ENCODE data around the gene BICD1.
A peak's percentile ranks its signal among the peaks of the same experiment; 100 is the strongest.
"Not testable (repeated sequence)": the region's sequence is repeated elsewhere in the genome, so short reads cannot be mapped to it uniquely, and the experiment has no call there.

The BICD1 gene

DNA sequence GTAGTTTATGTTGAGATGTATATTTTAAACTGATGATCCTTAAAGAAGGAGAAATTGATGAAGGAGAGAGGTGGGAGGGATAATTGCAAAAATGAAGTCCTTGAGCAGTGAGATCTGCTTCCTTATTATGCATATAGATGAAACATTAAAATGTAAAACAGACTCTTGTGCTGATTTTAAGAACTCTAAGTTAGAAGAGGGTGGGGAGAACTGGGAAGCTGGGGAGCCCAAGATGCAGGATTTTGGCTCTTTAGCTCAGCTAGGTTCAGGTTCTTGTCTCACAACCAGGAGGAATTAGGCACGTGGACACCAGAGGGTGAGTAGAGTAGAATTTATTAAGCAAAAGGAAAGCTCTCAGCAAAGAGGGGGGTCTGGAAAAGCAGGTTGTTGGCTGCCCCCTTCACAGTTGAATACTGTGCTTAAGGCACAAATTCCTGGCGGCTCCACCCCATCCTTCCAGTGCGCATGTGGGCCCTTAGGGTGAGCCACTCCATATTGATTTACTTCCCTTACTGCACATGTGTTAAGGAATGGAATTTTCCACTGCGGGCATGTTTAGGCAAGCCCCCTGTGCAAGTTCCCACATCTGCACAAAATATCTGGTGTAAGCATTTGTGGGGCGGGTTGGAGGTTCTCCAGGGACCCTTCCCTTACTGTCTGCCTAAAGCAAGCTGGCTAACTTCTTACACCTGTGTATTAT lies 141.9 kb downstream of the BICD1 start:
- DNase-seq (ENCODE audit: low read depth) = no peak

DNA sequence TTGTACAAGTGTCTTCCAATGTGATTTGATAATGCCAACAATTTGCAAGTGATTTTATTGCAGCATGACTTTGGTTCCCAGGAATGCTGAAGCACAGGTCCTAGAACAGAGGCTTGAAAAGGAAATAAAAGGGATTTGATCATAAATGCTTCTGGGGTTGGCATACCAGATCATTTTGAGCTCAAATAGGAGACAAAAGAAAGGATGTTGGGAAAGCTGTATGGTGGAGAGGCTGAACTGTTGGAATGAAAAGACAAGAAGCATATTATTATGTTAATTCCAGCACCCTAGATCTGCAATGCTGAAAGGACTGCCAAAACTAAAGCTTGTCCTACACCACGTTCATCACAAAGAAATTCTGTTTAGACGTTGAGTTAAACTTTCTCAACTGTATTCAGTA lies 143.1 kb downstream of the BICD1 start:
- DNase-seq (ENCODE audit: low read depth) = no peak

DNA sequence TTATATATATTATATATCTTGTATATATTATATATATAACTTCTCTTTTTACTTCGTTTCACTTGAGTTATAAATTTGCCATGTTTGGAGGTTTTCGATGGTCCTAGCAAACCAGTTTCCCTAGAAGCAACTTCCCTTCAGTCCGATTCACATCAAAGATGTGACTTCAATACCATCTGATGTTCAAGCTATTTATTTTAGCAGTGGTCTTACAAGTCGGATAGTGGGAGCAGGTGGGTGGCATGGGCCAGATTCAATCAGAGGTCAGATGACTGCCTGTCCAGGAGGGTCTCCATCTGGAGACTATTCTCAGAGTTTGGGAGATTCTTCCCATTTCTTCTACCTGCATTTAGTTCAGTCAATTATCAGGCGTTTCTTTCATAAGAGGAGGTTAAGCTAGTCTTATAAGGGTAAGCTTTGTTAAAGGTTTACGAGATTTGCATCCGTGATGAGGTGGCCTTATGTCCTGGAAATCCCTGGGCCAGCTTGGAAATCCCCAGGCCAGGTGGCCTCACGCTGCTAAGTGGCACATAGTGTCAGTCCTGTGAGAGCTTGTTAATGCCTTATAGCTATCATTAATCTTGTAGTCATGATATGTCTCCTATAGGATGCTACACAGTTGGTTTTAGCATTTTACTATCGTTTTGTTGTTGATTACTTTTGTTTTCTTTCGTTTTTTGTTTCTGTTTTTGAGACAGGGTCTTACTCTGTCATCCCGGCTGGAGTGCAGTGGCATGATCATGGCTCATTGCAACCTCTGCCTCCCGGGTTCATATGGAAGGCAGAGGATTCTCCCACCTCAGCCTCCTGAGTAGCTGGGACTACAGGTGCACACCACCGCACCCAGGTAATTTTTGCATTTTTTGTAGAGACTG lies 145.8 kb downstream of the BICD1 start:
- no peak for DNase-seq (ENCODE audit: low read depth)

DNA sequence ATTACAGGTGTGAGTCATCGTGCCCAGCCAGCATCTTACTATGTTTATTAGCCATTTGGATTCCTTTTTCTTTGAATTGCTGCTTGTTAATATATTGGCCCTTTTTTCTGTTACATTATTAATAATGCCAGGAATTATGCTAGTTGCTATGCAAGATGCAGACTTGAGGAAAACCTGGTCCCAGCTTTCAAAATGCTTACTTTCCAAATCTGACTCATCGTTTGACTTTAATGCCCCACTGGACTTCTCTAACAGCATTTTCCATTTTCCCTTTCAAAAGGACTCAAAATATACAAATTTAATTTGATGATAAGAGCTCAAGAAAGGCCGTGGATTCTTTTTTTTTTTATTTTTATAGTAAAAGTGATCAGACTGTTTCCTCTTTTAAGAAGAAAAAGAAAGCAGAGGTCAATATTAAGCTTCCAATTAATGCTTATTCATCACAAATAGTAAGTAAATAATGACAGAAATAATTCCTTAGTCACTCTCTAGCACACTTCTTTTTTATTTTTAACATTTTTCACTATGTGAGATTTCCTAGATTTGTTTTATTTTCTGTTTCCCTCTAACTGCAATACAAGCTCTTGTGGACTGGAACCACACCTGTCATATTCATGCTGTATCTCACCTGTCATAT lies 146.6 kb downstream of the BICD1 start:
- no peak for DNase-seq (ENCODE audit: low read depth)

DNA sequence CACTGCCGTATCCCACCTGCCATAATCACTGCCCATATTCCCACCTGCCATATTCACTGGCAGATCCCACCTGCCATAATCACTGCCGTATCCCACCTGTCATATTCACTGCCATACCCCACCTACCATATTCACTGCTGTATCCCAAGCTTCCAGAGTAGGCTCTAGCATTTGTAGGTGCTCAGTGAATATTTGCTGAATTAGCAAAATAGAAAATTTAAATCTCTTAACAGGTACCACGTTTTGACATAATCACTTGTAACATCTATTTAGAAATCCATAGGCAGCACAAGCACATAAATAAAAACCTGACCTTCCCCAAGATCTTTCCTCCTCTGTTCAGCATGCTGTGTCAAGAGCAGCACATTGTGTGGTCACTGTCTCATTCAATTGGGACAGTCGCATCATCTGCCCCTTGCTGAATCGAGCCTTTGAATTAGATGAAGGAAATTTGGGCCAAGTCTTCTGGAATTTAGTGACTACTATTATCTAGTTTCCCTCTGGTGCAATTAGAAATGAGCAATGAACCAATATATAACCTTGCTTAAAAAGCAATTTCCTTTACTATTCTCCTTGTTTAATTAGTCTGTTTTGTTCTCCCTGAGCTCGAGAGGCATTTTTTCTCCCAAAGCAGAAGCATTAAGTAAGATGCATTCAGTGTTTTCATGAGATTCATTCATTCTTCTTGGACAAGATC lies 147.8 kb downstream of the BICD1 start:
- DNase-seq (ENCODE audit: low read depth) = no peak

DNA sequence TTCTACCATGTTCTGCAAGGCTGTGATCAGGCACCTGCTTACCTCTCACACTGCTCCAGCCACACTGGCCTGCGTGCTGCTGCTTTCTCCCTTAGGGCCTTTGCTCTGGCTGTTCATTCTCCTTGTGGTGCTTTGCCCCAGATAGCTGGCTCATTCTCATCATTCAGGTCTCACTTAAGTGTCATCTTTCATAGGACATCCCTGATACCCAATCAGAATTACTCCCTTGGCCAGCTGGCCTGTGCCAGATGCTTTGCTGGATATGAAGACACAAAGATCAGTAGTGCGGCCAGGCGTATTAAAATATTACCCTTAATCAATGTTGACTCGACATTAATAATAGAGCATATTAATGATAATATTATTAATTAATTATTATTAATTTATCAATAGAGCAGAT lies 148.9 kb downstream of the BICD1 start:
- no peak for DNase-seq (ENCODE audit: low read depth)

DNA sequence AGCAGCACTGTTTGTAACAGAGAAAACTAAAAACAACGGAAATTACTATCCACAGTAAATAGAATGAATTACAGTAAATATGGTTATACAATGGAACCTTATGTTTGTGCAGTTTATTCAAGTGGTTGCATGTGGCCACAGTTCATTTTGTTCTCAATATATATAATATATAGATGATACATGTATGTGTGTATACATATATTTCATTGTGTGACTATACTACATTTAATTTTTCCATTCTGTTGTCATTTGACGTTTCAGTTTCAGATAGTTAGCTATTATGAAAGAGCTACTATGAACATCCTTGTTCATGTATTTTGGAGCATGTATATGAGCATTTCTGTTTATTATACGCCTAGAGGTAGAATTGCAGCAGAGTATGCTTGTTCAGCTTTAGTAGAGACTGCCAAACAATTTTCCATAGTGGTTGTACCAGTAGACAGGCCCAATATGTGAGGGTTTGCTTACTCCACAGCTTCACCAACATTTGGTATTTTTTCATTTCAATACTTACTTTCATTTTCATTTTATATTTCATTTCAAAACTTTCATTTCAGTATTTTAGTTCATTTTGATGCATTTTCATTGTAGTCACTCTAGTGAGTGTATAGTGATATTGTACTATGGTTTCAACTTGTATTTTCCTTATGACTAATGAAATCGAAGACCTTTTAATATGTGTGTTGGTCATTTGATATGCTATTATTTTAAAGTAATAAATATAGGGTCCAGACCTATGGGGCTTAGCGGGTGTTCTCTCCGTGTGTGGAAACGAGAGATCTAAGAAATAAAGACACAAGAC lies 151.2 kb downstream of the BICD1 start:
- DNase-seq (ENCODE audit: low read depth) = no peak

DNA sequence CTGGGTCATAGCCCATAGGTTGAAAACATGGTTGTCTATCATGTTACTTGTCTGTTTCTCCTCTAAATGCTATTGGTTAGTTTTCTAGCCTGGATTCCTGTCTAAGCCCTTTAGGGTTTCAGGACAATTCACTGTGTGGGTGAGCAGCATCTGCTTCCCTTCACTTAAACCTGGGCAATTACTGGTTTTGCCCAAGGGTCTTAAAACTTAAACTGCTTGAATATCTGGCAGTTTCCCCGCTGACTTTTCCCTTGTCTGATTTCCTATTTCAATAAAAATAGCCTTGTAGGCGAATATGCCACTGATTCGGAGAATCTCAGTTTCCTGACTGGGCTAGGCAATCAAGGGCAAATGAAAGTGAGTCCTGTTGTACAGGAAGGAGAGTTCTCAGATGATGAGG lies 154.0 kb downstream of the BICD1 start:
- no peak for DNase-seq (ENCODE audit: low read depth)

DNA sequence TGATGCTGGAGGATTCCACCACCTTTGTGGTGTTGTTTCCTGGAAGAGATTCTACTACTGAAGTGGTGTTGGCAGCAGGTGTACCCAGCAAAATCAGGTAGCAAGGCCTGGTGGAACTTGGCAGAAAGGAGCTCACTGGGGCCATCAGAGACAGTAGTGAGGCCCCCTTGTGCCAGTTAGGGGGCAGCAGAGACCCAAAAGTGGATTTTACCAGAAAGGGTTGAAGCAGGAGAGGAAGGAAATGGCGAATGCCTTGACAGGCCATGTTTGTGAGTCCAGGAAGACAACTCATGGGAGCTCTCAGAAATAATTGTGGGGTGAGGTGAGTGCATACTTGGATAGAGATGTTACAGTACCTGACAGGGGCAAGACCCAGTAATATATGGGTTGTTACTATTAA lies 155.0 kb downstream of the BICD1 start:
- DNase-seq (ENCODE audit: low read depth) = no peak

DNA sequence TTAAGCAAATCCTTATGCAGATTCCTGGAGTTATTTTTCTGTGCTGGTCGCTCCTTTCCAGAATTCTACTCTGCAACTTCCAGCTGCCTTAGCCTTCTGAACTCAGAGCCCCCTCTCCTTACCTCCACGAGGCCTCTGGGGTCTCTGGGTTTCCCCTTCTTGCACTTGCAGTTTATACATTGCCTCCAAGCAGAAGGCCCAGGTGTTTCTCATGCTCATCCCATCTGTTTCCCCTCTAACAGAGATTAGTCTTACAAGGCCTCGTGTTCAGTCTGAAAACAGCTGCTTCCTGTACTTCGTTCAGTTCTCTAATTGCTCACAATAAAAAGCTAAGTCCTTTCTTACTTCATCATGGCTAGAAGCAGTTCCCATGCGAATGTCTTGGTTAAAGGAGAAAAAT lies 158.3 kb downstream of the BICD1 start:
- no peak for DNase-seq (ENCODE audit: low read depth)

DNA sequence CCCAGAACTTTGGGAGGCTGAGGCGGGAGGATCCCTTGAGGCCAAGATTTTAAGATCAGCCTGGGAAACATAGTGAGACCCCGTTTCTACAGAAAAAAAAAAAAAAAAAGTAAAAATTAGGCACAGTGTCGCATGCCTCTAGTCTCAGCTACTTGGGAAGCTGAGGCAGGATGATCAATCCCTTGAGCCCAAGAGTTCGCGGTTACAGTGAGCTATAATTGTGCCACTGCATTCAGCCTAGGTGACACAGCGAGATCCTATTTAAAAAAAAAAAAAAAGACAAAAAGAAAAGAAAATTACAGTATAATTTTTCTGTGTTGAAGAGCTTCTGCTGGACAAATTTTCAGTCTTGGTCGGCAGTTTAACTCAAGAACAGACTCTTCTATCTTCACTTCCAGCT lies 158.8 kb downstream of the BICD1 start:
- DNase-seq (ENCODE audit: low read depth) = no peak

DNA sequence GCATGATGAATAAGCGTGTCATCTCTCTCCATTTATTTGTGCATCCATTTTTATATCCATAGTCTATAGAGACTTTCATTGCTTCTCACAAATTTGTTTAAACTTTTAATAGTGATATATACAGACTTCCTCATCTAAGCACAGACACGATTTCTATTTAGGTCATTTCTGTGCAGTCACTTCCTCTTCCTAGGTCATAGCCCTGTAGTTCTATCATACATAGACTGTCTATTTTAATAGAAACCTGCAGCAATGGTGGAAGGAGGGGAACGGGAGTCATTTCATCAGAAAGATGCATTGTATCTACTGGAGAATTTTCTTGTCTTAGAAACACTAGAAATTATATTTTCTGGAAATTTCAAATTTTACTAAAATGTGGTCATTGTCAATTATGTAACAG lies 159.3 kb downstream of the BICD1 start:
- no peak for DNase-seq (ENCODE audit: low read depth)

DNA sequence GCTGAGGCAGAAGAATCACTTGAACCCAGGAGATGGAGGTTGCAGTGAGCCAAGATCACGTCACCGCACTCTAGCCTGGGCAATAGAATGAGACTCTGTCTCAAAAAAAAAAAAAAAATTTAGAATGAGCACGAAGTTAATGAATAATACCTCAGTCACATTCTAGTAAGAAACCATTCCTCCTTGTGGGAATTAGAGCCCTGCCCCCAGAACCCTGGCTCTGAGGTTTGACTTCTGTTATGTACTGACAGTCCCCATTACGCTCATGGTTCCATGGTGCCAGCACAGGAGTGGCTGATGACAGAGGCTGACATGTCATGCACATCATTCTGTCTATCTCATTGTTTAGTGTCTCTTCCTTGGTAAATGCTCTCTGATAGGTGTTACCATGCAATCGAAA lies 160.1 kb downstream of the BICD1 start:
- DNase-seq (ENCODE audit: low read depth) = no peak

DNA sequence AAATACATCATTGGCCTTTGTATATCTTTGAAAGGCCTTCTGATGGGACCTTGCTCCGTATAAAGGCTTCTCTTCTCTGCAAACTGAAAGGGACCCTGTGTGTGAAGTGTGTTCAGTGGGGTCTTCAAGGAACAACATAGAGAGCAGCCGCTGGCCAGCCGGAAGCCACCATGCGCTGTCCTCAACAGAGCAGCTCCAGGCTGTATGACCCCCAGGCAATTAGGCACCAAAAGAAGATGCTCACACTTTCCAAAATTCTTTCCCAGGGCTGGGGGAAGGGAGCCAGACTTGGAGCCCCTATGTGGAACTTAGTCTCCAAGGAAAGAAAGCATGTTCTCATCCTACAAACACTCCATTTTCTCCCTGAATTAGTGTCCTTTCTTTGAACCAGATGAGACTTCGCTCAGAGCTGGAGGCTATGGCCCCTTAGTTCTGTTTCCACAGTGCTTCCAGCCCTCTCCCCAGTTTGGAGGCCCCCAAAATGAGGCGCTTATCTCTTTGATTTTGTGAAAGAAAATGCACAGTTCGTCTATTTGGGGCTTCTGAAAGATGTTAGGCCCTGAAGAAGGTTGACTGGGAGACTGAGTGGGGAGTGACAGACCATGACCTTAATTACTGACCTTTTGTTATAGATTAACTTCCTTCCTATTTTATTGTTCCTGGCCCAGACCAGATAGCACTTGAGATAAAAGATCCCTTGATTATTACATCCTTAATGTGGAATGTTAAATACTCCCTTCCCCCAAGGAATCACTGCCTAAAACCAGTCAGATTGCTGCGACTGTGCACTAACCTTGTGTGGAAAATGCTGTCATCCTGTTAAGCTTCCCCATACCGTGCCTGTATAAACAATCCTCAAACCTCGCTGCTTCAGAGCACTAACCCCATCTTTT lies 164.4 kb downstream of the BICD1 start:
- DNase-seq (ENCODE audit: low read depth) = no peak

DNA sequence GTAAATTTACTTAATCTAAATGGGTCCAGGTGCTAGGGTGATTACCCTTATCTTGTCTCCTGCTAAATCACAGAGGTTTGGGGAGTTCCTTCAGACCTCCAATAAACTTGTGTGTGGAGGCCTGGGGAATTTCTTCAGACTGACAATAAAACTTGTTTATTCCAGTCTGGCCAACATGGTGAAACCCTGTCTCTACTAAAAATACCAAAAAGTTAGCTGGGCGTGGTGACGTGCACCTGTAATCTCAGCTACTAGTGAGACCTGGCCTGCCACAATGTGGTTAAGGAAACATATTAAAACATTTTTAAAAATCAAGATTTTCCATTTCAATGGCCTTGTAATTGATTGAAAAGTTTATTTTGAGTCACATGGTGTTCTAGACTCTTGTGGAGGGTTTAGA lies 165.8 kb downstream of the BICD1 start:
- no peak for DNase-seq (ENCODE audit: low read depth)

DNA sequence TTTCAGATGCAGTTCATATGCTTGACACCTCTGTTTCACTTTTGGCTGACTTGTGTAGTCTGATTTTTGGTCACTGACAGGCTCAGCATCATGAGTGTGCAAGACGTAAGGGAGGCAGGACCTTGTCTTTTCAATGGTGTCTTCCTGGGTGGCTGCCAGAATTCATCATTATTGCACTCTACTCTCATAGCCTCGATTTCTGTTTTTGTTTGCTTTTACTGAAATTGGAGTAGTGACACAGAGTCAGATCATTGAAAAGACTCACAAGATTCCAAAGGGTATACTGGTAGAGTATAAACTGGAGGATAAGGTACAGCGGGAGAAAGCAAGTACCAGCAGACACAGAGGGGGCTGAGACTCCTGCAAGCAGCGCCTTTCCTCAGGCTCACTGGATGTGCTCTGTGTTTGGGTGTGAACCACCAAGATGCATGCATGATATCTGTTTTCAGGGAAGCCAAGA lies 166.4 kb downstream of the BICD1 start:
- no peak for DNase-seq (ENCODE audit: low read depth)

DNA sequence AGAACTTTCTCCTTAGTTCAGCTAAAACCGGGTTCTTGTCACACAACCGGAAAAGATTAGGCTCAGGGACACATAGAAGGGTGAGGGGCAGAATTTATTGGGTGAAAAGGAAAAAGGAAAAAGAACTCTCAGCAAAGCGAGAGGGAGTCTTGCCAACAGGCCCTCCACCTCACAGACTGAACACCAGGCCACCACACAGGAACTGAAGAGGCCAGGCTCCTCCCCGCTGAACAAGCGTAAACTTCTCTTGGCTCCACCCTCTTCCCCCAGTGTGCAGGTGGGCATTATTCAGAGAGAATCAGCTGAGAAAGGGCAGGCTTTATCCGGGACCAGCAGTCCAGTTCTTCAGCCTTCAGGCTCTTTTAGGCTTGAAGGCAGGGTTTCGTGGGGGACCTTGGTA lies 167.1 kb downstream of the BICD1 start:
- peak; percentile 22 for DNase-seq (ENCODE audit: low read depth)

DNA sequence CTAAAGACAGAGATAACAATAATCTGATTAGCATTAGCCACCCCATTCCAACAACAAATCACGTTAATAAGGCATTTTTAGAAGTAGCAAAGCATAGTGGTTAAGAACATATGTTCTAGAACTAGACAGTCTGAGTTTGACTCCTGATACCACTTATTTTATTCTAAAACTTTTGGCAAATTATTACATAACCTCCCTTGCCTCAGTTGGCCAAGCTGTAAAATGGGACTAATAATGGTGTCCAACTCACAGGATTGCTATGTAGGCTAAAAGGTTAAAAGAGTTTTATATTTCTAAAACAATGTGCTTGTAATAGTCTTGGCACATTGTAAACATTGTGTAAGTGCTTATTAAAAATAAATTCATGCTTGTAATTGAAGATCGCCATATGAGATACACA lies 168.0 kb downstream of the BICD1 start:
- DNase-seq (ENCODE audit: low read depth) = no peak

DNA sequence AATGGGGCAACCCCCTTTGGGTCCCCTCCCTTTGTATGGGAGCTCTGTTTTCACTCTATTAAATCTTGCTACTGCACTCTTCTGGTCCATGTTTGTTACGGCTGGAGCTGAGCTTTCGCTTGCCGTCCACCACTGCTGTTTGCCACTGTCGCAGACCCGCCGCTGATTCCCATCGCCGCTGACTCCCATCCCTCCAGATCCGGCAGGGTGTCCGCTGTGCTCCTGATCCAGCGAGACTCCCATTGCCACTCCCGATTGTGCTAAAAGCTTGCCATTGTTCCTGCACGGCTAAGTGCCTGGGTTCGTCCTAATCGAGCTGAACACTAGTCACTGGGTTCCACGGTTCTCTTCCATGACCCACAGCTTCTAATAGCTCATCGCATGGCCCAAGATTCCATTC lies 168.9 kb downstream of the BICD1 start:
- not testable (repeated sequence) for DNase-seq (ENCODE audit: low read depth)

DNA sequence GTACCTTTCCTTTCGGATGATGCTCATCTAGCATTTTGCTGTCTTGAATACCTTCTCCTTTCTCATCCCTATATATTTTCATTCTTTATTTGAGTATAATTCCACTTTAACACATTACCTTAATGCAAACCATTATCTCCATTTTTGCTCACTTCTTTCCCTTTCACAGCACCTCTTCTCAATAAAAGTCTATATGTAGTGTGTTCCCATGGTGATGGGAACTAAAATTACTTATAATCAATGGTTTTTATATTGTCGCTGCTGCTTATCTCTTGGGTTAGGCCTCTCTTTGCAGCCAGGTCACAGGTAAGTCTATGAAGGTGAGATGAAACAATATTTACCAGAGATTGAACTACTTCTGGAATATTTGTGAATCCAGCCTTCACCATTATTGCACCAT lies 171.1 kb downstream of the BICD1 start:
- DNase-seq (ENCODE audit: low read depth) = no peak

DNA sequence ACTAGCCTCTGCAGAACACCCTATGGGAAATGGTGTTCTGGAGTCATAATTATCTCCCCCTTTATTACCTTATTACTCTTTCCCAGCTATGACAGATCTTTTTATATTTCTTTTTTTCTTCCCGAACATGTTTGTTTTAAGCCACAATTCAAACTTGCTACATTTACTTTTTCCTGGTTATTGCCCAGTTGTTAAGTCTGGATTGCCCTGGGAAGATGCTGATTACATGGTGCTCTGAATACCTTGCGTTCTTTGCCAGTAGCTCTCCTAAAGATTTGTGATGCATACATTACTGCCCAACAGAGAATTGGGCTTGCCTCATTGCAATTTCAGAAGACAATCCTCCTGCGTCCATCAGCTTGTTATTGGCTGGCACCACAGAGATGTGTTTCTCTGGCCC lies 174.5 kb downstream of the BICD1 start:
- DNase-seq (ENCODE audit: low read depth) = no peak
